SU-DHL-6 (cell line): ENCODE results near the gene ATP5F1E.

Source experiments
- H2AFZ ChIP-seq: fragments of 200-600 bp; sonication (generic); 2 replicates; pipeline ENCODE4 v1.6.1; 2014; ENCODE audit warnings: low read depth, mild to moderate bottlenecking, moderate library complexity, mixed read lengths, antibody characterized with exemption, low read length; ENCODE audit not compliant: severe bottlenecking
- H3F3A ChIP-seq: fragments of 200-600 bp; shearing (Covaris generic); 2 replicates; pipeline ENCODE4 v1.6.0; 2016; ENCODE audit warnings: antibody characterized with exemption, mild to moderate bottlenecking; ENCODE audit not compliant: insufficient read depth
- H3K27ac ChIP-seq: fragments of 200-600 bp; sonication (generic); 2 replicates; pipeline ENCODE4 v1.5.1; 2016; ENCODE audit warnings: low read depth, mild to moderate bottlenecking, low read length, moderate library complexity, mixed read lengths
- H3K27me3 ChIP-seq: fragments of 200-600 bp; sonication (generic), shearing (Covaris generic); 2 replicates; pipeline ENCODE4 v1.6.0; 2014; ENCODE audit warnings: mild to moderate bottlenecking, low read length
- H3K36me3 ChIP-seq: fragments of 200-600 bp; sonication (generic); 2 replicates; pipeline ENCODE4 v1.6.1; 2014; ENCODE audit warnings: mild to moderate bottlenecking, low read length, mixed read lengths
- H3K4me2 ChIP-seq: fragments of 300-600, 200-600 bp; shearing (Covaris generic), sonication (generic); 2 replicates; pipeline ENCODE4 v1.6.0; 2014; ENCODE audit warnings: low read length, low read depth, mild to moderate bottlenecking; ENCODE audit not compliant: poor library complexity, severe bottlenecking
- H3K4me3 ChIP-seq: fragments of 200-600 bp; sonication (generic); 2 replicates; pipeline ENCODE4 v1.5.1; 2014; ENCODE audit warnings: antibody characterized with exemption, low read length, mild to moderate bottlenecking, mixed read lengths; ENCODE audit not compliant: insufficient read depth, poor library complexity, severe bottlenecking
- H3K79me2 ChIP-seq: fragments of 200-600 bp; sonication (generic); 2 replicates; pipeline ENCODE4 v1.6.1; 2014; ENCODE audit warnings: mild to moderate bottlenecking, low read length, moderate library complexity; ENCODE audit not compliant: insufficient read depth
- H3K9ac ChIP-seq: fragments of 200-600 bp; sonication (generic); 2 replicates; pipeline ENCODE4 v1.7.0; 2014; ENCODE audit warnings: mild to moderate bottlenecking, low read length
- H3K9me2 ChIP-seq: fragments of 200-600 bp; sonication (generic); replicated peaks from 2 replicates; pipeline ENCODE4 v1.6.1; 2014; ENCODE audit warnings: low read length; ENCODE audit not compliant: insufficient read depth
- H3K9me3 ChIP-seq: fragments of 200-600 bp; sonication (generic); 2 replicates; pipeline ENCODE4 v1.6.1; 2014; ENCODE audit warnings: low read length, mixed read lengths; ENCODE audit not compliant: insufficient read depth
- H4K20me1 ChIP-seq: fragments of 200-600 bp; sonication (generic); 2 replicates; pipeline ENCODE4 v1.6.1; 2014; ENCODE audit warnings: low read depth, mild to moderate bottlenecking, antibody characterized with exemption, low read length, moderate library complexity, mixed read lengths
- EZH2phosphoT487 ChIP-seq: fragments of 200-600 bp; sonication (generic), shearing (Covaris generic); conservative IDR thresholded peaks from 2 replicates; pipeline ENCODE4 v1.6.1; 2018; ENCODE audit warnings: mild to moderate bottlenecking, antibody characterized with exemption, low read length, moderate library complexity, mixed read lengths
- TF ChIP-seq, protein P1 (sequence below): fragments of 200-600 bp; sonication (generic); IDR thresholded peaks from one replicate; pipeline ENCODE4 v1.5.1; 2017; ENCODE audit warnings: antibody characterized with exemption, mild to moderate bottlenecking, low read length, moderate library complexity; ENCODE audit not compliant: insufficient read depth, poor library complexity, severe bottlenecking

The ATP5F1E gene

GRCh38 chr20:58989196-58989595 lies 42.9 kb downstream of the ATP5F1E start:
- H3K27me3 ChIP-seq, result no peaks in the 10 kb centered on the region
- peaks cover 24% of the 10 kb centered on the region; the same call in 1 of the 2 replicates for H3F3A ChIP-seq
- H3K36me3 ChIP-seq, result peaks cover 24% of the 10 kb centered on the region
- peaks cover 23% of the 10 kb centered on the region for H3K79me2 ChIP-seq
- no peak overlapping the region for H3K9ac ChIP-seq
- TF ChIP-seq EZH2phosphoT487, result no peak
- TF ChIP-seq, protein P1, sequence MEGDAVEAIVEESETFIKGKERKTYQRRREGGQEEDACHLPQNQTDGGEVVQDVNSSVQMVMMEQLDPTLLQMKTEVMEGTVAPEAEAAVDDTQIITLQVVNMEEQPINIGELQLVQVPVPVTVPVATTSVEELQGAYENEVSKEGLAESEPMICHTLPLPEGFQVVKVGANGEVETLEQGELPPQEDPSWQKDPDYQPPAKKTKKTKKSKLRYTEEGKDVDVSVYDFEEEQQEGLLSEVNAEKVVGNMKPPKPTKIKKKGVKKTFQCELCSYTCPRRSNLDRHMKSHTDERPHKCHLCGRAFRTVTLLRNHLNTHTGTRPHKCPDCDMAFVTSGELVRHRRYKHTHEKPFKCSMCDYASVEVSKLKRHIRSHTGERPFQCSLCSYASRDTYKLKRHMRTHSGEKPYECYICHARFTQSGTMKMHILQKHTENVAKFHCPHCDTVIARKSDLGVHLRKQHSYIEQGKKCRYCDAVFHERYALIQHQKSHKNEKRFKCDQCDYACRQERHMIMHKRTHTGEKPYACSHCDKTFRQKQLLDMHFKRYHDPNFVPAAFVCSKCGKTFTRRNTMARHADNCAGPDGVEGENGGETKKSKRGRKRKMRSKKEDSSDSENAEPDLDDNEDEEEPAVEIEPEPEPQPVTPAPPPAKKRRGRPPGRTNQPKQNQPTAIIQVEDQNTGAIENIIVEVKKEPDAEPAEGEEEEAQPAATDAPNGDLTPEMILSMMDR, result no peak
- H3K9me2 ChIP-seq, result no peaks in the 10 kb centered on the region
- H2AFZ ChIP-seq, result no peak overlapping the region
- peaks cover 4% of the 10 kb centered on the region; the same call in 1 of the 2 replicates for H4K20me1 ChIP-seq
- H3K4me2 ChIP-seq, result no peak overlapping the region
- H3K4me3 ChIP-seq, result no peak overlapping the region
- no peak overlapping the region for H3K27ac ChIP-seq
- H3K9me3 ChIP-seq, result no peaks in the 10 kb centered on the region

- Histone ChIP-seq H3K4me3 (no peak overlapping the region), H3K79me2 (peaks cover 29% of the 10 kb centered on the region), H3K9me2 (no peaks in the 10 kb centered on the region), H3F3A (peaks cover 18% of the 10 kb centered on the region; the same call in 1 of the 2 replicates), H3K9me3 (no peaks in the 10 kb centered on the region), H3K9ac (no peak overlapping the region), H4K20me1 (peaks cover 4% of the 10 kb centered on the region; the same call in 1 of the 2 replicates), H3K27me3 (no peaks in the 10 kb centered on the region), H2AFZ (no peak overlapping the region), H3K36me3 (peaks cover 24% of the 10 kb centered on the region), H3K4me2 (no peak overlapping the region), H3K27ac (no peak overlapping the region)
- TF ChIP-seq EZH2phosphoT487, result no peak
- TF ChIP-seq, protein P1, result no peak
These were observed 43.6 kb downstream of the ATP5F1E start for GRCh38 chr20:58988565-58988882.

GRCh38 chr20:58987790-58988564 lies 44.2 kb downstream of the ATP5F1E start:
- Histone ChIP-seq H3K9ac (no peak overlapping the region), H3K9me3 (no peaks in the 10 kb centered on the region), H3K79me2 (peaks cover 35% of the 10 kb centered on the region), H4K20me1 (peaks cover 4% of the 10 kb centered on the region; the same call in 1 of the 2 replicates), H3K27me3 (no peaks in the 10 kb centered on the region), H3K27ac (no peak overlapping the region), H3K4me3 (no peak overlapping the region), H3K4me2 (no peak overlapping the region), H3K9me2 (no peaks in the 10 kb centered on the region), H3F3A (peaks cover 17% of the 10 kb centered on the region; the same call in 1 of the 2 replicates), H2AFZ (no peak overlapping the region), H3K36me3 (peaks cover 23% of the 10 kb centered on the region)
- TF ChIP-seq, protein P1, result no peak
- TF ChIP-seq EZH2phosphoT487, result no peak
